SH-SY5Y (cell line): ENCODE results near the gene ZNF133.

Experiments
- GATA2 ChIP-seq: IDR thresholded peaks from 2 replicates; pipeline ENCODE4 v1.6.1; 2011; ENCODE audit warnings: mild to moderate bottlenecking, low read depth, low read length
- GATA3 ChIP-seq: IDR thresholded peaks from 2 replicates; pipeline ENCODE4 v1.6.1; 2011; ENCODE audit warnings: low read depth, mild to moderate bottlenecking, low read length, moderate library complexity

The ZNF133 gene

DNA sequence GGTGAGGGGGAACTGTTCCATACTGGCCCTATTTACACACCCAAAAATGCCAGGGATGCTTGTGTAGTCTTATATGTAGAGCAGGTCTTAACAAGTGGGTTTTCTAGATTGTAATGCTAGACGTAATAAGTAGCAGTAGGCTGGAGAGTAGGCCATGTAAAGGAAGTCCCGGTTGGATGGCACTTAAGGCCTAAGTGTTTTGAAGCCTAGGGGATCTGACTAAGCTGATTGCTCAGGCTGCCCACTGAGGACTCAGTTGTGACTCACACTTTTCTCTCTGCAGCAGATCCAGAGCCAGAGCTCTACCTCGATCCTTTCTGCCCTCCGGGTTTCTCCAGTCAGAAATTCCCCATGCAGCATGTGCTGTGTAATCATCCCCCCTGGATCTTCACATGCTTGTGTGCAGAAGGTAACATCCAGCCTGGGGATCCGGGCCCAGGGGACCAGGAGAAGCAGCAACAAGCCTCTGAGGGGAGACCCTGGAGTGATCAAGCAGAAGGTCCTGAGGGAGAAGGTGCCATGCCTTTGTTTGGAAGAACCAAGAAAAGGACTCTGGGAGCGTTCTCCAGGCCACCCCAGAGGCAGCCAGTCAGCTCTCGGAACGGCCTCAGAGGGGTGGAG, 26.6 kb downstream of the ZNF133 start:
- TF ChIP-seq GATA2 (no peak), GATA3 (no peak)

GRCh38 chr20:18316166-18316565, 27.8 kb downstream of the ZNF133 start:
- no peak for TF ChIP-seq GATA3
- TF ChIP-seq GATA2 = no peak

- no peak for TF ChIP-seq GATA3
- TF ChIP-seq GATA2 = no peak
These were observed 33.0 kb downstream of the ZNF133 start for GRCh38 chr20:18321316-18321715.

GRCh38 chr20:18321976-18322950, 33.9 kb downstream of the ZNF133 start:
- TF ChIP-seq GATA2 = no peak
- no peak for TF ChIP-seq GATA3

GRCh38 chr20:18323705-18324104, 35.4 kb downstream of the ZNF133 start:
- TF ChIP-seq GATA3 = no peak
- no peak for TF ChIP-seq GATA2

GRCh38 chr20:18324596-18325089, 36.3 kb downstream of the ZNF133 start:
- TF ChIP-seq GATA2 (no peak), GATA3 (no peak)

GRCh38 chr20:18326990-18327389, 38.7 kb downstream of the ZNF133 start:
- no peak for TF ChIP-seq GATA3
- no peak for TF ChIP-seq GATA2

- no peak for TF ChIP-seq GATA2
- TF ChIP-seq GATA3 = no peak
These were observed 43.4 kb downstream of the ZNF133 start for GRCh38 chr20:18331694-18332093.

DNA sequence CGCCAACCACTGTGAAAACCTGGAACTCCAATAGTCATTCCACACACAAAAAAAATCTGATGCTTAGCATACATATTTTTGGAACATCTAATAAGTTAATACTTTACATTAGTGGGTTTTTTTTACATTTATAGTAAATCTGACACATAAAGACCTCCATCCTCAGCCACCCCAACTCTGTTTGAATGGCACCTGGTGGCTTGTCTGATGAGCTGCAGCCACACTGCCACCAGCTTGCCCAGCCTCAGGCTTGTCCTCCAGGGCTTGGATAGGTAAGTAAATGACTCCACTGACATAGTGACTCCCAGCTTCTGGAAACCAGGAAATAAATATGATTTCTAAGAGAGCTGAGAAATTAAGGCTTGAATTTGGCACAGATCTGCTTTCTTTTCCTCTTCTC, 71.5 kb downstream of the ZNF133 start:
- TF ChIP-seq GATA3 = no peak
- no peak for TF ChIP-seq GATA2

GRCh38 chr20:18360635-18361034, 72.3 kb downstream of the ZNF133 start:
- no peak for TF ChIP-seq GATA3
- no peak for TF ChIP-seq GATA2

- TF ChIP-seq GATA2 (no peak), GATA3 (no peak)
These were observed 73.4 kb downstream of the ZNF133 start for GRCh38 chr20:18361678-18362077.

GRCh38 chr20:18362916-18363315, 74.6 kb downstream of the ZNF133 start:
- TF ChIP-seq GATA3 (no peak), GATA2 (no peak)

DNA sequence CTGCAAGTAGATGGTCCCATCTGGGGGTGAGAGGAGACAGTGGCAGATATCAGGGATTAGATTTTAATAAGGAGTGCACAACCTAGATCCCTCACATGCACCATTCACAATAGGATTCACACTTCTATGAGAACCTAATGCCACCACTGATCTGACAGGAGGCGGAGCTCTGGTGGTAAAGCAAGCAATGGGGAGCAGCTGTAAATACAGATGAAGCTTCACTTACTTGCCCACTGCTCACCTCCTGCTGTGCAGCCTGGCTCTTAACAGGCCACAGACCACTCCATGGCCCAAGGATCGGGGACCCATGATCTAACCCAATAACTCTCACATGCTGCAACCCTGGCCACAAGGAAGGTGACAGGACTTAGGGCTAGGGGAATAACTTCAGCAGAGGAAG, 75.4 kb downstream of the ZNF133 start:
- TF ChIP-seq GATA3 (no peak), GATA2 (no peak)

DNA sequence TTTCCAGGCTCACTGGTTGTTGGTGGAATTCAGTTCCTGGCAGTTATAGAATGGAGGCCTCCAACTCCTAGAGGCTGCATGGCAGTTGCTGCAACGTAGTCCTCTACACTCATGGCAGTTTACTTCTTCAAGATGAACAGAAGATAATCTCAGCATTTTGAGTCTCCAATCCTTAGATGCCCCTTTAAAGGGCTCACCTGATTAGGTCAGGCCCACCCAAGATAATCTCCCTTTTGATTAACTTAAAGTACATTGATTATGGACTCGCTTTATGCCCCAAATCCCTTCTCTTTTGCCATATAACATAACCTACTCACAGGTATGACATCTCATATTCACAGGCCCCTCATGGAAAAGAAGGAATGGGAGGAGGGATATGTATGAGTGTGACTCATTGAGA, 76.4 kb downstream of the ZNF133 start:
- TF ChIP-seq GATA3 (no peak), GATA2 (no peak)
